Cardiac fibroblast (primary cell): Measurements from ENCODE around the gene PCCA.
"Not testable (repeated sequence)": the region's sequence is repeated elsewhere in the genome, so short reads cannot be mapped to it uniquely, and the experiment has no call there.

Source experiments
- DNase-seq, 2 donors: peaks; one replicate each; pipeline versions ENCODE4 v3.0.0 to v3.0.0-alpha.2; 2010; ENCODE audit warnings: low read depth in 2 of 2
- H3K4me3 ChIP-seq, 2 donors: replicated peaks in 1 of 2; 1 replicate in 1 of 2; 2 replicates in 1 of 2; pipeline ENCODE4 v1.5.1; 2011; ENCODE audit warnings: low read depth in 2 of 2, low read length in 2 of 2, mild to moderate bottlenecking in 2 of 2, moderate library complexity in 1 of 2
- CTCF ChIP-seq: IDR thresholded peaks from one replicate; pipeline ENCODE4 v1.5.1; 2011; ENCODE audit warnings: low read depth, mild to moderate bottlenecking, low read length, inconsistent platforms

PCCA gene

GRCh38 chr13:100563779-100564178, 474.9 kb downstream of the PCCA start:
- no peak overlapping the region for H3K4me3 ChIP-seq
- no peak for DNase-seq
- TF ChIP-seq CTCF: no peak

- TF ChIP-seq CTCF: no peak
- no peak for DNase-seq
- H3K4me3 ChIP-seq: no peak overlapping the region
Measured at GRCh38 chr13:100564444-100565223, 475.7 kb downstream of the PCCA start.

GRCh38 chr13:100565286-100565685, 476.4 kb downstream of the PCCA start:
- DNase-seq: no peak
- no peak for TF ChIP-seq CTCF
- H3K4me3 ChIP-seq: no peak overlapping the region

- no peak for TF ChIP-seq CTCF
- no peak overlapping the region for H3K4me3 ChIP-seq
- DNase-seq: peak in 1 of 2 donors; percentile 18
Measured at GRCh38 chr13:100566543-100566942, 477.6 kb downstream of the PCCA start.

GRCh38 chr13:100573121-100573520, 484.2 kb downstream of the PCCA start:
- peak; percentile 70 for TF ChIP-seq CTCF
- peak; percentile 87 to 88 for DNase-seq
- no peak overlapping the region for H3K4me3 ChIP-seq

- H3K4me3 ChIP-seq, DNase-seq: not testable (repeated sequence)
Measured at GRCh38 chr13:100577239-100577638, 488.3 kb downstream of the PCCA start.
